Medulla oblongata (tissue), 1 donor: ENCODE data around the gene APBA2.
A peak's percentile ranks its signal among the peaks of the same experiment; 100 is the strongest.

Source experiments
- DNase-seq: peaks from one replicate; pipeline ENCODE4 v3.0.0-alpha.2; 2015; ENCODE audit errors: extremely low spot score

The APBA2 gene

GRCh38 chr15:29058903-29059539 lies 173.2 kb downstream of the APBA2 start:
- DNase-seq = no peak

GRCh38 chr15:29059871-29060640 lies 174.3 kb downstream of the APBA2 start:
- DNase-seq = no peak

GRCh38 chr15:29061746-29062145 lies 176.0 kb downstream of the APBA2 start:
- no peak for DNase-seq

GRCh38 chr15:29062179-29062591 lies 176.4 kb downstream of the APBA2 start:
- peak; percentile 44 for DNase-seq

- no peak for DNase-seq
Observed at GRCh38 chr15:29062626-29063025, 176.9 kb downstream of the APBA2 start.

- DNase-seq = no peak
Observed at GRCh38 chr15:29063646-29064045, 177.9 kb downstream of the APBA2 start.

GRCh38 chr15:29064290-29064689 lies 178.5 kb downstream of the APBA2 start:
- no peak for DNase-seq

- no peak for DNase-seq
Observed at GRCh38 chr15:29064731-29065130, 179.0 kb downstream of the APBA2 start.

- DNase-seq = no peak
Observed at GRCh38 chr15:29065571-29065970, 179.8 kb downstream of the APBA2 start.

- DNase-seq = no peak
Observed at GRCh38 chr15:29066310-29066709, 180.5 kb downstream of the APBA2 start.

GRCh38 chr15:29066838-29067237 lies 181.1 kb downstream of the APBA2 start:
- DNase-seq = no peak

- DNase-seq = no peak
Observed at GRCh38 chr15:29067949-29068348, 182.2 kb downstream of the APBA2 start.

GRCh38 chr15:29070471-29071231 lies 184.9 kb downstream of the APBA2 start:
- peak; percentile 85 for DNase-seq

- DNase-seq = peak; percentile 64
Observed at GRCh38 chr15:29071232-29071881, 185.6 kb downstream of the APBA2 start.

- no peak for DNase-seq
Observed at GRCh38 chr15:29071882-29072273, 186.1 kb downstream of the APBA2 start.

- DNase-seq = no peak
Observed at GRCh38 chr15:29072444-29072843, 186.7 kb downstream of the APBA2 start.

- DNase-seq = no peak
Observed at GRCh38 chr15:29074045-29074444, 188.3 kb downstream of the APBA2 start.

GRCh38 chr15:29078541-29078940 lies 192.8 kb downstream of the APBA2 start:
- no peak for DNase-seq

GRCh38 chr15:29079479-29079878 lies 193.7 kb downstream of the APBA2 start:
- no peak for DNase-seq

- no peak for DNase-seq
Observed at GRCh38 chr15:29081781-29082180, 196.0 kb downstream of the APBA2 start.

- DNase-seq = no peak
Observed at GRCh38 chr15:29083161-29083560, 197.4 kb downstream of the APBA2 start.

GRCh38 chr15:29083858-29084257 lies 198.1 kb downstream of the APBA2 start:
- no peak for DNase-seq
